ENCODE data around the gene YWHAB.

The YWHAB gene

GRCh38 chr20:44891826-44892225 lies 6.3 kb downstream of the YWHAB start:
- peaks cover 87% of the 10 kb centered on the region for H3K4me1 Mint-ChIP-seq
- DNase-seq: no peak
- no peaks in the 10 kb centered on the region for H3K27me3 Mint-ChIP-seq
- H3K4me3 Mint-ChIP-seq: no peak overlapping the region
- no peaks in the 10 kb centered on the region for H3K9me3 Mint-ChIP-seq
- ATAC-seq: no peak
- no peak overlapping the region for H3K27ac Mint-ChIP-seq

GRCh38 chr20:44894959-44895358 lies 9.5 kb downstream of the YWHAB start:
- H3K27ac Mint-ChIP-seq: peak overlapping the region in 1 of 2 donors; percentile 90
- ATAC-seq: no peak

GRCh38 chr20:44896583-44896982 lies 11.1 kb downstream of the YWHAB start:
- peaks cover 83% of the 10 kb centered on the region for H3K4me1 Mint-ChIP-seq
- H3K9me3 Mint-ChIP-seq: no peaks in the 10 kb centered on the region
- H3K4me3 Mint-ChIP-seq: peak overlapping the region in 1 of 2 donors; percentile 16
- no peak overlapping the region for H3K27ac Mint-ChIP-seq
- ATAC-seq (no peak), DNase-seq (no peak)
- H3K27me3 Mint-ChIP-seq: no peaks in the 10 kb centered on the region

More at GRCh38 chr20:44894959-44895358, 9.5 kb downstream of the YWHAB start:
- Mint-ChIP-seq H3K27me3 (no peaks in the 10 kb centered on the region), H3K4me3 (no peak overlapping the region), H3K4me1 (peaks cover 79% of the 10 kb centered on the region), H3K9me3 (no peaks in the 10 kb centered on the region)
- no peak for DNase-seq

GRCh38 chr20:44897133-44897532 lies 11.6 kb downstream of the YWHAB start:
- no peak for DNase-seq
- peaks cover 79% of the 10 kb centered on the region for H3K4me1 Mint-ChIP-seq
- H3K9me3 Mint-ChIP-seq: no peaks in the 10 kb centered on the region
- no peak for ATAC-seq
- no peak overlapping the region for H3K4me3 Mint-ChIP-seq
- H3K27me3 Mint-ChIP-seq: no peaks in the 10 kb centered on the region
- no peak overlapping the region for H3K27ac Mint-ChIP-seq

GRCh38 chr20:44900231-44900854 lies 14.8 kb downstream of the YWHAB start:
- Mint-ChIP-seq H3K4me3 (peak overlapping the region; percentile 16 to 68), H3K4me1 (peaks cover 51% of the 10 kb centered on the region), H3K27ac (peak overlapping the region; percentile 48 to 93), H3K27me3 (no peaks in the 10 kb centered on the region), H3K9me3 (no peaks in the 10 kb centered on the region)
- DNase-seq (no peak), ATAC-seq (peak; percentile 93)

GRCh38 chr20:44901974-44902373 lies 16.5 kb downstream of the YWHAB start:
- no peak for ATAC-seq
- Mint-ChIP-seq H3K27ac (no peak overlapping the region), H3K4me3 (no peak overlapping the region), H3K4me1 (peaks cover 35% of the 10 kb centered on the region), H3K9me3 (no peaks in the 10 kb centered on the region), H3K27me3 (no peaks in the 10 kb centered on the region)
- DNase-seq: no peak

GRCh38 chr20:44904377-44904776 lies 18.9 kb downstream of the YWHAB start:
- ATAC-seq: no peak
- Mint-ChIP-seq H3K9me3 (no peaks in the 10 kb centered on the region), H3K27me3 (no peaks in the 10 kb centered on the region), H3K4me1 (peaks cover 27% of the 10 kb centered on the region), H3K27ac (no peak overlapping the region), H3K4me3 (no peak overlapping the region)
- no peak for DNase-seq

- no peaks in the 10 kb centered on the region for H3K27me3 Mint-ChIP-seq
- ATAC-seq (peak; percentile 2), DNase-seq (no peak)
- H3K4me3 Mint-ChIP-seq: peak overlapping the region; percentile 91 to 95
- H3K27ac Mint-ChIP-seq: peak overlapping the region; percentile 61 to 95
- no peaks in the 10 kb centered on the region for H3K9me3 Mint-ChIP-seq
- H3K4me1 Mint-ChIP-seq: peaks cover 36% of the 10 kb centered on the region
These were observed 23.7 kb downstream of the YWHAB start for GRCh38 chr20:44908987-44909871.

- ATAC-seq (peak; percentile 91), DNase-seq (peak; percentile 71 to 74)
- no peaks in the 10 kb centered on the region for H3K9me3 Mint-ChIP-seq
- peak within 1 kb of the TSS; percentile 91 to 95 for H3K4me3 Mint-ChIP-seq
- no peaks in the 10 kb centered on the region for H3K27me3 Mint-ChIP-seq
- H3K27ac Mint-ChIP-seq: peak within 1 kb of the TSS; percentile 84 to 95
- H3K4me1 Mint-ChIP-seq: peaks cover 42% of the 10 kb centered on the region
These were observed 24.6 kb downstream of the YWHAB start, which contains the start of gene PABPC1L for GRCh38 chr20:44909872-44910689. Gene PABPC1L (plus strand): TSS chr20:44910060. CDS start chr20:44910144, 84 bp downstream.

- peaks cover 45% of the 10 kb centered on the region for H3K4me1 Mint-ChIP-seq
- H3K9me3 Mint-ChIP-seq: no peaks in the 10 kb centered on the region
- DNase-seq (peak; percentile 20 to 25), ATAC-seq (no peak)
- peak overlapping the region; percentile 95 for H3K27ac Mint-ChIP-seq
- no peaks in the 10 kb centered on the region for H3K27me3 Mint-ChIP-seq
- H3K4me3 Mint-ChIP-seq: peak overlapping the region; percentile 91 to 95
These were observed 25.3 kb downstream of the YWHAB start for GRCh38 chr20:44910690-44911262.

GRCh38 chr20:44911264-44911921 lies 25.9 kb downstream of the YWHAB start:
- Mint-ChIP-seq H3K4me3 (peak overlapping the region; percentile 69), H3K27ac (peak overlapping the region; percentile 93 to 95)
- ATAC-seq: no peak

GRCh38 chr20:44912189-44912588 lies 26.7 kb downstream of the YWHAB start:
- Mint-ChIP-seq H3K4me1 (peaks cover 45% of the 10 kb centered on the region), H3K27ac (peak overlapping the region in 1 of 2 donors; percentile 28), H3K4me3 (no peak overlapping the region), H3K9me3 (no peaks in the 10 kb centered on the region), H3K27me3 (no peaks in the 10 kb centered on the region)
- DNase-seq (no peak), ATAC-seq (no peak)

More at GRCh38 chr20:44911264-44911921, 25.9 kb downstream of the YWHAB start:
- Mint-ChIP-seq H3K9me3 (no peaks in the 10 kb centered on the region), H3K4me1 (peaks cover 45% of the 10 kb centered on the region), H3K27me3 (no peaks in the 10 kb centered on the region)
- DNase-seq: peak; percentile 53 to 67

- no peak overlapping the region for H3K27ac Mint-ChIP-seq
These were observed 29.4 kb downstream of the YWHAB start for GRCh38 chr20:44914924-44915323.

GRCh38 chr20:44916586-44916985 lies 31.1 kb downstream of the YWHAB start:
- DNase-seq (no peak), ATAC-seq (no peak)
- Mint-ChIP-seq H3K9me3 (no peaks in the 10 kb centered on the region), H3K4me1 (peaks cover 22% of the 10 kb centered on the region), H3K27ac (no peak overlapping the region), H3K4me3 (no peak overlapping the region), H3K27me3 (no peaks in the 10 kb centered on the region)

More at GRCh38 chr20:44914924-44915323, 29.4 kb downstream of the YWHAB start:
- Mint-ChIP-seq H3K4me1 (peaks cover 36% of the 10 kb centered on the region), H3K4me3 (peak overlapping the region in 1 of 2 donors; percentile 52), H3K27me3 (no peaks in the 10 kb centered on the region), H3K9me3 (no peaks in the 10 kb centered on the region)
- DNase-seq: peak in 1 of 2 donors; percentile 47
- peak; percentile 77 for ATAC-seq

Measured in stimulated activated naive CD8-positive, alpha-beta T cell treated with anti-CD3 and anti-CD28 coated beads, Interleukin-15, amount 100 ng/mL, for 72 hours (primary cell).